ENCODE results near the gene PDPN. TPM values are rescaled to one million over a fixed set of nuclear protein-coding genes. Genes with fewer than 3 reads are reported as not detected.

Gene PDPN
- total RNA-seq, 1 donor from 2014 or later, result 4.1 TPM

- DNase-seq (ENCODE audit: low spot score in 2 of 2) (no peak), FAIRE-seq (no peak)
These were observed 23.4 kb downstream of the PDPN start for GRCh38 chr1:13607002-13607401.

GRCh38 chr1:13616234-13616633 lies 32.6 kb downstream of the PDPN start:
- DNase-seq (ENCODE audit: low spot score in 2 of 2), result no peak
- FAIRE-seq, result no peak

- DNase-seq (ENCODE audit: low spot score in 2 of 2) (no peak), FAIRE-seq (no peak)
These were observed 33.5 kb downstream of the PDPN start for GRCh38 chr1:13617108-13617507.

GRCh38 chr1:13617773-13618172 lies 34.1 kb downstream of the PDPN start:
- DNase-seq (ENCODE audit: low spot score in 2 of 2) (no peak), FAIRE-seq (no peak)

GRCh38 chr1:13618483-13618882 lies 34.9 kb downstream of the PDPN start:
- FAIRE-seq (no peak), DNase-seq (ENCODE audit: low spot score in 2 of 2) (no peak)

- no peak for FAIRE-seq
- no peak for DNase-seq (ENCODE audit: low spot score in 2 of 2)
These were observed 36.3 kb downstream of the PDPN start for GRCh38 chr1:13619909-13620308.

GRCh38 chr1:13620825-13621224 lies 37.2 kb downstream of the PDPN start:
- DNase-seq (ENCODE audit: low spot score in 2 of 2) (no peak), FAIRE-seq (no peak)

- DNase-seq (ENCODE audit: low spot score in 2 of 2), result no peak
- no peak for FAIRE-seq
These were observed 38.8 kb downstream of the PDPN start for GRCh38 chr1:13622446-13622845.

- no peak for FAIRE-seq
These were observed 39.5 kb downstream of the PDPN start for GRCh38 chr1:13623021-13623637.

GRCh38 chr1:13624526-13624925 lies 40.9 kb downstream of the PDPN start:
- FAIRE-seq, result no peak

More at GRCh38 chr1:13623021-13623637, 39.5 kb downstream of the PDPN start:
- DNase-seq (ENCODE audit: low spot score in 2 of 2), result no peak

GRCh38 chr1:13627127-13627526 lies 43.5 kb downstream of the PDPN start:
- no peak for FAIRE-seq
- no peak for DNase-seq (ENCODE audit: low spot score in 2 of 2)

More at GRCh38 chr1:13624526-13624925, 40.9 kb downstream of the PDPN start:
- no peak for DNase-seq (ENCODE audit: low spot score in 2 of 2)

GRCh38 chr1:13628218-13628617 lies 44.6 kb downstream of the PDPN start:
- FAIRE-seq (no peak), DNase-seq (ENCODE audit: low spot score in 2 of 2) (no peak)

GRCh38 chr1:13628711-13629110 lies 45.1 kb downstream of the PDPN start:
- FAIRE-seq (no peak), DNase-seq (ENCODE audit: low spot score in 2 of 2) (no peak)

GRCh38 chr1:13642306-13643004 lies 58.8 kb downstream of the PDPN start:
- FAIRE-seq (no peak), DNase-seq (ENCODE audit: low spot score in 2 of 2) (peak in 1 of 2 donors; percentile 30)

- FAIRE-seq (no peak), DNase-seq (ENCODE audit: low spot score in 2 of 2) (no peak)
These were observed 59.4 kb downstream of the PDPN start for GRCh38 chr1:13643017-13643416.

- FAIRE-seq (no peak), DNase-seq (ENCODE audit: low spot score in 2 of 2) (no peak)
These were observed 62.9 kb downstream of the PDPN start for GRCh38 chr1:13646521-13646920.

GRCh38 chr1:13651279-13651678 lies 67.6 kb downstream of the PDPN start:
- DNase-seq (ENCODE audit: low spot score in 2 of 2) (no peak), FAIRE-seq (no peak)

GRCh38 chr1:13652238-13652637 lies 68.6 kb downstream of the PDPN start:
- DNase-seq (ENCODE audit: low spot score in 2 of 2), result no peak
- FAIRE-seq, result no peak

- DNase-seq (ENCODE audit: low spot score in 2 of 2), result no peak
These were observed 77.9 kb downstream of the PDPN start for GRCh38 chr1:13661539-13661938.

GRCh38 chr1:13662493-13662892 lies 78.9 kb downstream of the PDPN start:
- FAIRE-seq, result no peak
- DNase-seq (ENCODE audit: low spot score in 2 of 2), result no peak

More at GRCh38 chr1:13661539-13661938, 77.9 kb downstream of the PDPN start:
- FAIRE-seq, result no peak

GRCh38 chr1:13663969-13664368 lies 80.3 kb downstream of the PDPN start:
- FAIRE-seq (no peak), DNase-seq (ENCODE audit: low spot score in 2 of 2) (no peak)

GRCh38 chr1:13664451-13664850 lies 80.8 kb downstream of the PDPN start:
- no peak for DNase-seq (ENCODE audit: low spot score in 2 of 2)
- no peak for FAIRE-seq
